A549 (cell line): ENCODE results near the gene DCAF6. TPM values are rescaled to one million over a fixed set of nuclear protein-coding genes. Genes with fewer than 3 reads are reported as not detected.
A peak's percentile ranks its signal among the peaks of the same experiment; 100 is the strongest.

Experiments used
- ATAC-seq, 2 experiments: fragments of 200-7000 bp in 1 of 2; fragments of >200 bp in 1 of 2; cut with Nextera tagmentation in 1 of 2; cut with Tn5 transposase in 1 of 2; 3 replicates each; pipeline versions ENCODE4 v1.8.0 to v1.9.1; 2018 to 2020; ENCODE audit warnings: mild to moderate bottlenecking in 1 of 2, moderate library complexity in 1 of 2
- CTCF ChIA-PET: fragments of 300-600 bp; sonication (Branson Sonifier 250); formaldehyde crosslinking; extraction: SDS; loops from one replicate; lab custom pipeline; 2021; ENCODE audit warnings: antibody characterized with exemption, inconsistent platforms; lab: Yijun Ruan, JAX
- POLR2A ChIA-PET: fragments of 350-600 bp; formaldehyde crosslinking; extraction: SDS; loops from one replicate; lab custom pipeline; 2021; ENCODE audit warnings: antibody characterized with exemption, inconsistent platforms; lab: Yijun Ruan, JAX
- DNase-seq, 2 experiments: peaks; one replicate each; pipeline versions ENCODE4 v3.0.0 to v3.0.0-alpha.2; 2011 to 2016; ENCODE audit warnings: low read depth in 1 of 2, low spot score in 1 of 2
- FAIRE-seq: peaks from 2 replicates; lab custom pipeline; 2011; peaks lifted over from hg19 to GRCh38; lab: Jason Lieb, UNC
- H3K27ac ChIP-seq, 2 experiments: fragments of >200 bp; sonication (Bioruptor Twin); formaldehyde crosslinking; 3 replicates each; pipeline ENCODE4 v1.5.1; 2016 to 2017
- H3K4me1 ChIP-seq: fragments of >200 bp; sonication (Bioruptor Twin); formaldehyde crosslinking; 3 replicates; pipeline ENCODE4 v1.6.1; 2016
- H3K4me2 ChIP-seq: fragments of >200 bp; sonication (Bioruptor Twin); formaldehyde crosslinking; 3 replicates; pipeline ENCODE4 v1.6.1; 2016
- H3K4me3 ChIP-seq: fragments of >200 bp; sonication (Bioruptor Twin); formaldehyde crosslinking; 3 replicates; pipeline ENCODE4 v1.5.1; 2016
- H3K9me3 ChIP-seq: fragments of >200 bp; sonication (Bioruptor Twin); formaldehyde crosslinking; 3 replicates; pipeline ENCODE4 v1.6.1; 2016
- CBX2 ChIP-seq: fragments of 200-600 bp; sonication (generic); IDR thresholded peaks from 2 replicates; pipeline ENCODE4 v1.6.1; 2016; ENCODE audit warnings: low read depth, mild to moderate bottlenecking, borderline replicate concordance
- CBX8 ChIP-seq: fragments of 200-600 bp; sonication (generic); IDR thresholded peaks from 2 replicates; pipeline ENCODE4 v1.6.1; 2016
- CEBPB ChIP-seq, 2 experiments: fragments of >200 bp in 1 of 2; sonication (Bioruptor Twin) in 1 of 2; formaldehyde crosslinking in 1 of 2; IDR thresholded peaks; 2 replicates each; pipeline ENCODE4 v1.6.1; 2012 to 2016
- CHD2 ChIP-seq: fragments of 150-350 bp; IDR thresholded peaks from 2 replicates; pipeline ENCODE4 v1.6.1; 2014; ENCODE audit warnings: low read length; ENCODE audit not compliant: partially characterized antibody
- CTCF ChIP-seq: fragments of >200 bp; sonication (Bioruptor Twin); formaldehyde crosslinking; IDR thresholded peaks from 3 replicates; pipeline ENCODE4 v1.5.1; 2016
- E2F6 ChIP-seq: IDR thresholded peaks from 2 replicates; pipeline ENCODE4 v1.6.1; 2012; ENCODE audit warnings: low read depth, borderline replicate concordance
- EP300 ChIP-seq, 2 experiments: fragments of >200 bp; sonication (Bioruptor Twin); formaldehyde crosslinking; IDR thresholded peaks; 2 replicates in 1 of 2; 3 replicates in 1 of 2; pipeline ENCODE4 v1.6.1; 2016 to 2017
- FOSB ChIP-seq: fragments of 250-450 bp; sonication (Bioruptor Pico); IDR thresholded peaks from 2 replicates; pipeline ENCODE4 v1.5.0; 2020; ENCODE audit warnings: mild to moderate bottlenecking, moderate library complexity
- FOSL2 ChIP-seq, 2 experiments: fragments of 450-650 bp in 1 of 2; fragments of >200 bp in 1 of 2; sonication (Bioruptor Twin) in 1 of 2; formaldehyde crosslinking; IDR thresholded peaks; 2 replicates each; pipeline versions ENCODE4 v1.5.0 to v1.6.1; 2016 to 2020; ENCODE audit warnings: mild to moderate bottlenecking in 1 of 2, moderate library complexity in 1 of 2
- FOXS1 ChIP-seq: fragments of 250-450 bp; sonication (Bioruptor Pico); IDR thresholded peaks from 2 replicates; pipeline ENCODE4 v1.5.0; 2020; ENCODE audit warnings: mild to moderate bottlenecking, moderate library complexity
- HDAC2 ChIP-seq: fragments of 200-600 bp; sonication (generic); IDR thresholded peaks from 2 replicates; pipeline ENCODE4 v1.6.1; 2016
- HES2 ChIP-seq: fragments of >200 bp; sonication (Bioruptor Twin); formaldehyde crosslinking; IDR thresholded peaks from 2 replicates; pipeline ENCODE4 v1.6.1; 2016
- HOXB13 ChIP-seq: fragments of 250-450 bp; sonication (Bioruptor Pico); IDR thresholded peaks from 2 replicates; pipeline ENCODE4 v1.5.0; 2020; ENCODE audit warnings: low read depth, mild to moderate bottlenecking, moderate library complexity
- JUN ChIP-seq, 2 experiments: fragments of >200 bp; sonication (Bioruptor Twin); formaldehyde crosslinking; IDR thresholded peaks; 2 replicates in 1 of 2; 3 replicates in 1 of 2; pipeline ENCODE4 v1.6.1; 2016 to 2017
- JUNB ChIP-seq: fragments of >200 bp; sonication (Bioruptor Twin); formaldehyde crosslinking; IDR thresholded peaks from 2 replicates; pipeline ENCODE4 v1.6.1; 2016
- MAFK ChIP-seq: fragments of 450-650 bp; IDR thresholded peaks from 2 replicates; pipeline ENCODE4 v1.6.1; 2014; ENCODE audit not compliant: partially characterized antibody
- MYC ChIP-seq: IDR thresholded peaks from 2 replicates; pipeline ENCODE4 v1.6.1; 2012; ENCODE audit warnings: mild to moderate bottlenecking, inconsistent platforms, low read length, improper control_type of control experiment, borderline replicate concordance
- POLR2AphosphoS2 ChIP-seq: conservative IDR thresholded peaks from 2 replicates; pipeline ENCODE4 v1.6.1; 2012; ENCODE audit warnings: low read length, improper control_type of control experiment, inconsistent platforms
- SREBF2 ChIP-seq: fragments of 450-650 bp; IDR thresholded peaks from 2 replicates; pipeline ENCODE4 v1.6.1; 2014; ENCODE audit warnings: mild to moderate bottlenecking, moderate library complexity
- ZC3H11A ChIP-seq: fragments of 450-650 bp; IDR thresholded peaks from 2 replicates; pipeline ENCODE4 v1.6.1; 2014; ENCODE audit warnings: antibody characterized with exemption, mild to moderate bottlenecking
- ZNF302 ChIP-seq: fragments of 250-450 bp; sonication (Bioruptor Pico); IDR thresholded peaks from 2 replicates; pipeline ENCODE4 v1.9.0; 2021; ENCODE audit warnings: inconsistent platforms, mild to moderate bottlenecking, moderate library complexity
- ZSCAN20 ChIP-seq: fragments of 250-450 bp; sonication (Bioruptor Pico); IDR thresholded peaks from 2 replicates; pipeline ENCODE4 v1.8.0; 2022; ENCODE audit warnings: mild to moderate bottlenecking, moderate library complexity
- WGBS: methylation state at CpG from one replicate; pipeline ENCODE4 v1.1.6; 2017; ENCODE audit errors: missing lambda C conversion rate; 5-methylcytosine and 5-hydroxymethylcytosine counted together
- polyA plus RNA-seq, 4 experiments: library from polyadenylated mRNA; depleted of rRNA in 3 of 4; stranded (reverse); fragments of >200 nt; fragmentation: RNase III in 1 of 4; extraction: RNeasy Plus Mini Kit Qiagen cat#74134 plus additional on column Dnase treatment in 1 of 4; gene quantifications; 2 replicates in 3 of 4; 3 replicates in 1 of 4; pipeline ENCODE4 v1.2.3, GENCODE V29; 2011 to 2017
- TF ChIP-seq, protein P1 (sequence below): fragments of 150-350 bp; IDR thresholded peaks from 2 replicates; pipeline ENCODE4 v1.6.1; 2014; ENCODE audit warnings: low read depth, mild to moderate bottlenecking, low read length
- TF ChIP-seq, protein P2 (sequence below): fragments of 250-450 bp; sonication (Bioruptor Pico); IDR thresholded peaks from 2 replicates; pipeline ENCODE4 v1.5.0; 2021; ENCODE audit warnings: mild to moderate bottlenecking, moderate library complexity, borderline replicate concordance
- TF ChIP-seq, protein P3 (sequence below): IDR thresholded peaks from 2 replicates; pipeline ENCODE4 v1.6.1; 2012

The DCAF6 gene
- polyA plus RNA-seq, 2 of the 4 experiments (the other 2 are of a cell fraction): 39.9 to 74.7 TPM

DNA sequence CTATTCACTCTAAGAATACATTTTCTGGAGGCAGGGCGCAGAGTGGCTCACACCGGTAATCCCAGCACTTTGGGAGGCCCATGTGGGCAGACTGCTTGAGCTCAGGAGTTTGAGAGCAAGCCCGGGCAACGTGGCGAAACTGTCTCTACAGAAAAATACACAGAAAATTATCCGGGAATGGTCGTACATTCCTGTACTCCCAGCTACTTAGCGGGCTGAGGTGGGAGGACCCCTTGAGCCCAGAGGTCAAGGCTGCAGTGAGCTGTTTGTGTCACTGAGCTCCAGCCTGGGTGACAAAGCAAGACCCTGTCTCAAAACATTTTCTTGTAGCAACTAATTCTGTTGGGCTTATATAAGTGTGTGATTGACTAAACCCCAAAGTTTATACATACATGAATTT is 169.8 kb downstream of the DCAF6 start:
- DNase-seq (no peak), FAIRE-seq (no peak), ATAC-seq (no peak)
- no peaks in the 10 kb centered on the region for H3K9me3 ChIP-seq
- WGBS: 88% methylated on average over 8 of the region's 8 CpGs
- H3K4me1 ChIP-seq: no peaks in the 10 kb centered on the region
- POLR2A ChIA-PET: no interaction called here
- CTCF ChIA-PET: interaction anchor here (1.3 kb wide), 2 partner anchors 24 kb away, joined by 3 read pairs; no protein-coding TSS in a partner anchor
- no peak overlapping the region for H3K4me2 ChIP-seq
- H3K4me3 ChIP-seq: no peak overlapping the region
- TF ChIP-seq CTCF (no peak), CBX2 (no peak), MYC (no peak), HOXB13 (no peak), SREBF2 (no peak), HDAC2 (no peak), MAFK (no peak), FOXS1 (CRISPR knock-in tag) (no peak), HES2 (no peak), CEBPB (IDR thresholded peaks at IDR 0.05) (no peak), FOSB (CRISPR knock-in tag) (no peak), POLR2AphosphoS2 (no peak), ZNF302 (CRISPR knock-in tag) (no peak), E2F6 (no peak), ZSCAN20 (CRISPR knock-in tag) (no peak)
- TF ChIP-seq, protein P1, sequence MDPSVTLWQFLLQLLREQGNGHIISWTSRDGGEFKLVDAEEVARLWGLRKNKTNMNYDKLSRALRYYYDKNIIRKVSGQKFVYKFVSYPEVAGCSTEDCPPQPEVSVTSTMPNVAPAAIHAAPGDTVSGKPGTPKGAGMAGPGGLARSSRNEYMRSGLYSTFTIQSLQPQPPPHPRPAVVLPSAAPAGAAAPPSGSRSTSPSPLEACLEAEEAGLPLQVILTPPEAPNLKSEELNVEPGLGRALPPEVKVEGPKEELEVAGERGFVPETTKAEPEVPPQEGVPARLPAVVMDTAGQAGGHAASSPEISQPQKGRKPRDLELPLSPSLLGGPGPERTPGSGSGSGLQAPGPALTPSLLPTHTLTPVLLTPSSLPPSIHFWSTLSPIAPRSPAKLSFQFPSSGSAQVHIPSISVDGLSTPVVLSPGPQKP: no peak
- H3K27ac ChIP-seq: no peak overlapping the region

DNA sequence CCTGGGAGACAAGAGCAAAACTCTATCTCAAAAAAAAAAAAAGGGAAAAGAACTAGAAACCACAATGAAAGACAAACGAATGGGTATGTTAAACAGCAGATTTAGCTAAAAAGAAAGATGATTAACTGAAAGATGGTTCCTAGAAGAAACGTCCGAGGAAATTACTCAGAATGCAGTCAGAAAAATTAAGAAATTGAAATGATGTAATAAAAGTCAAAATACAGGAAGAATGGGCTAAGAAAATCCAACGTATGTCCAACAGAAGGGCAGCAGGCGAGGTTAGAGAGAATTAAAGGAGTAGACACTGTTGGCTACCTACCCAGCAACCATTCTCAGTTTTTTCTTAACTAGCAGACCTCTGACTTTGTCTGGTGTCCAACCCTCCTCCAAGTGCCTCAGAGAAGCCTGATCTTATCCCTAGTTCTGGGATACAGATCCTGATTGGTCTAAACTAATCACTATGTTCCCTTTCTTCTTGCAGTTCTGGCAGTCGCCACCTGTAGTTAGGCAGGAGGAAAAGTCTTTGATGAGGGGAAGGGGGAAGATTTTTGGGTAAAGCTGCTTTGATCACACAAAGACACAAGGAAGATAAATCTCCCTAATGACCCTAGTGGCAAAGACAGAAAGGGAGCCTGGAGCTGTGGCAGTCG is 174.5 kb downstream of the DCAF6 start:
- ATAC-seq (peak in 1 of 2 experiments; percentile 52; a peak in 3 of 6 replicates), DNase-seq (no peak), FAIRE-seq (no peak)
- Histone ChIP-seq H3K27ac (no peak overlapping the region), H3K9me3 (no peaks in the 10 kb centered on the region), H3K4me1 (0 out of 3 replicates have a peak, but pooled peaks cover 3% of the 10 kb centered on the region), H3K4me3 (no peak overlapping the region), H3K4me2 (no peak overlapping the region)
- TF ChIP-seq CHD2: no peak
- no peak for TF ChIP-seq FOXS1 (CRISPR knock-in tag)
- no peak for TF ChIP-seq CBX8
- TF ChIP-seq SREBF2: no peak
- TF ChIP-seq, protein P2, sequence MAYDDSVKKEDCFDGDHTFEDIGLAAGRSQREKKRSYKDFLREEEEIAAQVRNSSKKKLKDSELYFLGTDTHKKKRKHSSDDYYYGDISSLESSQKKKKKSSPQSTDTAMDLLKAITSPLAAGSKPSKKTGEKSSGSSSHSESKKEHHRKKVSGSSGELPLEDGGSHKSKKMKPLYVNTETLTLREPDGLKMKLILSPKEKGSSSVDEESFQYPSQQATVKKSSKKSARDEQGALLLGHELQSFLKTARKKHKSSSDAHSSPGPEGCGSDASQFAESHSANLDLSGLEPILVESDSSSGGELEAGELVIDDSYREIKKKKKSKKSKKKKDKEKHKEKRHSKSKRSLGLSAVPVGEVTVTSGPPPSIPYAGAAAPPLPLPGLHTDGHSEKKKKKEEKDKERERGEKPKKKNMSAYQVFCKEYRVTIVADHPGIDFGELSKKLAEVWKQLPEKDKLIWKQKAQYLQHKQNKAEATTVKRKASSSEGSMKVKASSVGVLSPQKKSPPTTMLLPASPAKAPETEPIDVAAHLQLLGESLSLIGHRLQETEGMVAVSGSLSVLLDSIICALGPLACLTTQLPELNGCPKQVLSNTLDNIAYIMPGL (CRISPR knock-in tag): no peak
- no peak for TF ChIP-seq JUN (IDR thresholded peaks at IDR 0.05)
- TF ChIP-seq EP300 (IDR thresholded peaks at IDR 0.05): no peak
- no peak for TF ChIP-seq E2F6
- TF ChIP-seq ZC3H11A: no peak
- TF ChIP-seq FOSL2 (IDR thresholded peaks at IDR 0.05): no peak
- no peak for TF ChIP-seq FOSL2 (CRISPR knock-in tag; IDR thresholded peaks at IDR 0.05)
- TF ChIP-seq, protein P3, sequence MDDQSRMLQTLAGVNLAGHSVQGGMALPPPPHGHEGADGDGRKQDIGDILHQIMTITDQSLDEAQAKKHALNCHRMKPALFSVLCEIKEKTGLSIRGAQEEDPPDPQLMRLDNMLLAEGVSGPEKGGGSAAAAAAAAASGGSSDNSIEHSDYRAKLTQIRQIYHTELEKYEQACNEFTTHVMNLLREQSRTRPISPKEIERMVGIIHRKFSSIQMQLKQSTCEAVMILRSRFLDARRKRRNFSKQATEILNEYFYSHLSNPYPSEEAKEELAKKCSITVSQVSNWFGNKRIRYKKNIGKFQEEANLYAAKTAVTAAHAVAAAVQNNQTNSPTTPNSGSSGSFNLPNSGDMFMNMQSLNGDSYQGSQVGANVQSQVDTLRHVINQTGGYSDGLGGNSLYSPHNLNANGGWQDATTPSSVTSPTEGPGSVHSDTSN: no peak
- no peak for TF ChIP-seq JUNB
- TF ChIP-seq CBX2: no peak
- whole genome bisulfite sequencing: 77% methylated on average over 7 of the region's 7 CpGs
- CTCF ChIA-PET: interaction anchor here (0.6 to 1.1 kb wide), 3 partner anchors 10 to 29 kb away, joined by 3 to 4 read pairs (median 3); no protein-coding TSS in a partner anchor
- POLR2A ChIA-PET: interaction anchor here (0.7 kb wide), 1 partner anchor 19 kb away, joined by 7 read pairs; no protein-coding TSS in a partner anchor
